Heart right ventricle (tissue), 16 donors: ENCODE measurements around the gene PLGRKT. TPM values are rescaled to one million over a fixed set of nuclear protein-coding genes. Genes with fewer than 3 reads are reported as not detected.

Source experiments
- ATAC-seq, 8 donors: fragments of 200-7000 bp; cut with Tn5 transposase; one replicate each; pipeline ENCODE4 v1.9.1; 2020; ENCODE audit warnings: mild to moderate bottlenecking in 8 of 8, moderate library complexity in 8 of 8, moderate number of reproducible peaks in 1 of 8
- DNase-seq, 2 donors: peaks; one replicate each; pipeline ENCODE4 v3.0.0-alpha.2; 2020
- H3K27ac ChIP-seq, 10 donors: fragments of 200-600 bp; sonication (generic) in 2 of 10; one replicate each; pipeline versions ENCODE4 v1.5.0 to v1.8.0; 2020 to 2022; ENCODE audit warnings: mild to moderate bottlenecking in 3 of 10
- H3K27me3 ChIP-seq, 7 donors: fragments of 200-600 bp; one replicate each; pipeline ENCODE4 v1.8.0; 2021 to 2022; ENCODE audit warnings: mild to moderate bottlenecking in 2 of 7
- H3K36me3 ChIP-seq, 9 donors: fragments of 200-600 bp; sonication (generic) in 1 of 9; one replicate each; pipeline versions ENCODE4 v1.5.0 to v1.8.0; 2020 to 2022; ENCODE audit warnings: mild to moderate bottlenecking in 2 of 9
- H3K4me1 ChIP-seq, 9 donors: fragments of 200-600 bp; sonication (generic) in 1 of 9; one replicate each; pipeline versions ENCODE4 v1.5.0 to v1.8.0; 2020 to 2022; ENCODE audit warnings: mild to moderate bottlenecking in 4 of 9
- H3K4me3 ChIP-seq, 10 donors: fragments of 200-600 bp; sonication (generic) in 2 of 10; one replicate each; pipeline versions ENCODE4 v1.5.0 to v1.8.0; 2020 to 2022; ENCODE audit warnings: mild to moderate bottlenecking in 7 of 10, moderate library complexity in 2 of 10
- H3K9me3 ChIP-seq, 11 donors: fragments of 200-600 bp in 10 of 11; sonication (generic) in 2 of 11; one replicate each; pipeline versions ENCODE4 v1.5.0 to v1.8.0; 2013 to 2022; ENCODE audit warnings: mild to moderate bottlenecking in 2 of 11, control low read depth in 1 of 11, moderate library complexity in 1 of 11
- CTCF ChIP-seq, 9 donors: fragments of 200-600 bp; sonication (generic) in 2 of 9; IDR thresholded peaks; one replicate each; pipeline versions ENCODE4 v1.5.0 to v1.8.0; 2021 to 2022; ENCODE audit warnings: antibody characterized with exemption in 9 of 9, mild to moderate bottlenecking in 5 of 9, moderate library complexity in 1 of 9
- WGBS, 2 donors: extraction: QIAGEN DNeasy Blood & Tissue Kit; methylation state at CpG; one replicate each; pipeline ENCODE4 v1.1.7; 2013; ENCODE audit warnings: inconsistent platforms in 1 of 2; 5-methylcytosine and 5-hydroxymethylcytosine counted together
- intact Hi-C, 10 donors: fragments of 100-400 bp; cut with DNase I; formaldehyde crosslinking; loops; one replicate each; pipeline versions ENCODE4 v1.11.1 to v1.14.2; 2022
- polyA plus RNA-seq, 2 donors: library from polyadenylated mRNA; stranded (reverse); fragments of 200-250 nt; gene quantifications; one replicate each; pipeline ENCODE4 v1.2.3, GENCODE V29; 2013
- total RNA-seq, 10 donors: library from RNA; stranded (reverse); fragmentation: NEBNext Ultra II Directional in 3 of 10; extraction: Animal tissue kit (Norgen Biotek cat#: 25700) in 3 of 10; gene quantifications; one replicate each; pipeline versions ENCODE4 v1.2.1 to v1.2.4, GENCODE V29; 2021 to 2023
- donor health status: Arrhythmogenic right ventricular cardiomyopathy.
- donor health status: ischemic (EF 13 %, LVEDD 7.1; RV severe dilation, severe dysfunction).
- donor health status: healthy with polysubstance abuse.
- donor health status: DM: no; HTN: yes; CAD: no.
- donor health status: DM: no; HTN: no; CAD: no.
- donor health status: ischemic (EF 25% LVEDD 6.9; RV normal size, moderate dysfunction).
- donor health status: ischemic (EF 25% LVEDD 5.7; RV mildly dilated, moderate dysfunction).
- donor health status: healthy.
- donor health status: DM: yes; HTN: yes; CAD: no.
- donor health status: Ischemic cardiomyopathy.
- donor health status: ischemic (EF 35%, LVEDD 5.7; RV mildly dilated, moderate dysfunction).
- donor health status: nonischemic (EF 11% LVEDD 7.7; RV severe dilation, severe dysfunction).
- donor health status: DM: yes; HTN: yes; CAD: no.
- donor health status: PGD.
- donor health status: ischemic (EF 29% LVEDD 5.4; RV normal size, mild dysfunction).
- donor health status: nonischemic (EF 23%, LVEDD 6.1; RV moderate dilation, normal function).

PLGRKT gene
- total and polyA plus RNA-seq, 12 donors, result 11.8 to 53.0 (median 35.9) TPM

GRCh38 chr9:5392285-5392684 is 45.4 kb downstream of the PLGRKT start:
- H3K4me1 ChIP-seq, result peaks cover 0 to 10% (median 0%) of the 10 kb centered on the region in 9 donors
- intact Hi-C loops, result no loop called here
- H3K27me3 ChIP-seq, result no peaks in the 10 kb centered on the region
- WGBS, 2 donors, result 93 to 97% methylated on average over 1 of the region's 1 CpG
- H3K4me3 ChIP-seq, result no peak overlapping the region
- no peaks in the 10 kb centered on the region for H3K36me3 ChIP-seq
- no peak overlapping the region for H3K27ac ChIP-seq
- ATAC-seq, result no peak
- no peaks in the 10 kb centered on the region for H3K9me3 ChIP-seq
- no peak for TF ChIP-seq CTCF (IDR thresholded peaks at IDR 0.05)
- no peak for DNase-seq

GRCh38 chr9:5389109-5389732 is 48.5 kb downstream of the PLGRKT start:
- Histone ChIP-seq H3K4me3 (no peak overlapping the region), H3K27ac (no peak overlapping the region), H3K27me3 (no peaks in the 10 kb centered on the region), H3K36me3 (no peaks in the 10 kb centered on the region), H3K9me3 (no peaks in the 10 kb centered on the region), H3K4me1 (peaks cover 0 to 10% (median 0%) of the 10 kb centered on the region in 9 donors)
- DNase-seq (no peak), ATAC-seq (no peak)
- 53 to 87% methylated on average over 3 of the region's 3 CpGs for WGBS, 2 donors
- intact Hi-C loops, result loop anchor here in 1 of 10 donors (10.0 kb wide), 1 partner anchor 64 kb away; no protein-coding TSS in a partner anchor
- no peak for TF ChIP-seq CTCF (IDR thresholded peaks at IDR 0.05)

- WGBS, 2 donors, result 83 to 94% methylated on average over 5 of the region's 5 CpGs
- peaks cover 0 to 10% (median 0%) of the 10 kb centered on the region in 9 donors for H3K4me1 ChIP-seq
- TF ChIP-seq CTCF (IDR thresholded peaks at IDR 0.05), result no peak
- intact Hi-C loops, result loop anchor here in 1 of 10 donors (10.0 kb wide), 1 partner anchor 63 kb away; no protein-coding TSS in a partner anchor
- no peak overlapping the region for H3K27ac ChIP-seq
- H3K36me3 ChIP-seq, result no peaks in the 10 kb centered on the region
- DNase-seq, result no peak
- ATAC-seq, result no peak
- no peaks in the 10 kb centered on the region for H3K9me3 ChIP-seq
- no peak overlapping the region for H3K4me3 ChIP-seq
- no peaks in the 10 kb centered on the region for H3K27me3 ChIP-seq
Observed at GRCh38 chr9:5388026-5388819, 49.5 kb downstream of the PLGRKT start.

- Histone ChIP-seq H3K9me3 (no peaks in the 10 kb centered on the region), H3K27me3 (no peaks in the 10 kb centered on the region), H3K27ac (no peak overlapping the region), H3K4me3 (no peak overlapping the region), H3K4me1 (peaks cover 0 to 10% (median 0%) of the 10 kb centered on the region in 9 donors), H3K36me3 (peaks cover 0 to 13% (median 0%) of the 10 kb centered on the region in 9 donors)
- no peak for ATAC-seq
- DNase-seq, result no peak
- TF ChIP-seq CTCF (IDR thresholded peaks at IDR 0.05), result no peak
- intact Hi-C loops, result loop anchor here in 1 of 10 donors (10.0 kb wide), 1 partner anchor 60 kb away; no protein-coding TSS in a partner anchor
Observed at GRCh38 chr9:5384436-5384835, 53.3 kb downstream of the PLGRKT start.
